NCI-H524 (cell line): ENCODE data around the gene ELMO1.

Experiments
- DNase-seq, 2 experiments: peaks; one replicate each; lab custom pipeline; 2025; lab: John Stamatoyannopoulos, UW

The ELMO1 gene

GRCh38 chr7:37096341-37096740 lies 352.3 kb downstream of the ELMO1 start:
- no peak for DNase-seq

GRCh38 chr7:37095122-37095521 lies 353.5 kb downstream of the ELMO1 start:
- no peak for DNase-seq

- no peak for DNase-seq
Observed at GRCh38 chr7:37093257-37093656, 355.4 kb downstream of the ELMO1 start.

GRCh38 chr7:37092548-37092947 lies 356.1 kb downstream of the ELMO1 start:
- DNase-seq: no peak

- no peak for DNase-seq
Observed at GRCh38 chr7:37089972-37090371, 358.7 kb downstream of the ELMO1 start.

GRCh38 chr7:37085600-37085999 lies 363.1 kb downstream of the ELMO1 start:
- DNase-seq: no peak

- no peak for DNase-seq
Observed at GRCh38 chr7:37084303-37084702, 364.4 kb downstream of the ELMO1 start.

GRCh38 chr7:37083311-37084096 lies 365.2 kb downstream of the ELMO1 start:
- DNase-seq: no peak

GRCh38 chr7:37081436-37081835 lies 367.2 kb downstream of the ELMO1 start:
- no peak for DNase-seq

GRCh38 chr7:37079420-37079819 lies 369.2 kb downstream of the ELMO1 start:
- DNase-seq: no peak

- DNase-seq: no peak
Observed at GRCh38 chr7:37076668-37077067, 372.0 kb downstream of the ELMO1 start.

GRCh38 chr7:37074370-37074769 lies 374.3 kb downstream of the ELMO1 start:
- DNase-seq: no peak

GRCh38 chr7:37071124-37071523 lies 377.5 kb downstream of the ELMO1 start:
- no peak for DNase-seq

- DNase-seq: peak; percentile 71 to 91
Observed at GRCh38 chr7:37070471-37070870, 378.2 kb downstream of the ELMO1 start.

- peak; percentile 31 to 63 for DNase-seq
Observed at GRCh38 chr7:37070031-37070430, 378.6 kb downstream of the ELMO1 start.

- no peak for DNase-seq
Observed at GRCh38 chr7:37069336-37069735, 379.3 kb downstream of the ELMO1 start.

GRCh38 chr7:37068902-37069301 lies 379.8 kb downstream of the ELMO1 start:
- DNase-seq: peak; percentile 8 to 27

GRCh38 chr7:37068038-37068437 lies 380.6 kb downstream of the ELMO1 start:
- DNase-seq: peak; percentile 93 to 98

- no peak for DNase-seq
Observed at GRCh38 chr7:37065779-37066271, 382.8 kb downstream of the ELMO1 start.

- peak in 1 of 2 experiments; percentile 22 for DNase-seq
Observed at GRCh38 chr7:37062560-37062859, 386.2 kb downstream of the ELMO1 start.

GRCh38 chr7:37061849-37062559 lies 386.7 kb downstream of the ELMO1 start:
- no peak for DNase-seq

GRCh38 chr7:37056234-37056912 lies 392.3 kb downstream of the ELMO1 start:
- DNase-seq: no peak
